Measurements from ENCODE around the gene PAM.

- TF ChIP-seq, protein P1, sequence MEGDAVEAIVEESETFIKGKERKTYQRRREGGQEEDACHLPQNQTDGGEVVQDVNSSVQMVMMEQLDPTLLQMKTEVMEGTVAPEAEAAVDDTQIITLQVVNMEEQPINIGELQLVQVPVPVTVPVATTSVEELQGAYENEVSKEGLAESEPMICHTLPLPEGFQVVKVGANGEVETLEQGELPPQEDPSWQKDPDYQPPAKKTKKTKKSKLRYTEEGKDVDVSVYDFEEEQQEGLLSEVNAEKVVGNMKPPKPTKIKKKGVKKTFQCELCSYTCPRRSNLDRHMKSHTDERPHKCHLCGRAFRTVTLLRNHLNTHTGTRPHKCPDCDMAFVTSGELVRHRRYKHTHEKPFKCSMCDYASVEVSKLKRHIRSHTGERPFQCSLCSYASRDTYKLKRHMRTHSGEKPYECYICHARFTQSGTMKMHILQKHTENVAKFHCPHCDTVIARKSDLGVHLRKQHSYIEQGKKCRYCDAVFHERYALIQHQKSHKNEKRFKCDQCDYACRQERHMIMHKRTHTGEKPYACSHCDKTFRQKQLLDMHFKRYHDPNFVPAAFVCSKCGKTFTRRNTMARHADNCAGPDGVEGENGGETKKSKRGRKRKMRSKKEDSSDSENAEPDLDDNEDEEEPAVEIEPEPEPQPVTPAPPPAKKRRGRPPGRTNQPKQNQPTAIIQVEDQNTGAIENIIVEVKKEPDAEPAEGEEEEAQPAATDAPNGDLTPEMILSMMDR (IDR thresholded peaks at IDR 0.05) = no peak
- no peak for TF ChIP-seq POLR2A (IDR thresholded peaks at IDR 0.05)
- no peak for TF ChIP-seq POLR2AphosphoS5 (IDR thresholded peaks at IDR 0.05; ENCODE audit: insufficient read depth in 1 of 2, low read depth in 1 of 2)
Measured at GRCh38 chr5:102722931-102723330, 32.2 kb upstream of the PAM start.
